K562 (cell line): ENCODE measurements around the gene COQ8A. TPM values are rescaled to one million over a fixed set of nuclear protein-coding genes. Genes with fewer than 3 reads are reported as not detected.

ENCODE experiments used
- ATAC-seq: fragments of 200-7000 bp; cut with Tn5 transposase; 3 replicates; pipeline ENCODE4 v1.9.1; 2020; ENCODE audit warnings: moderate library complexity
- BruUV-seq: library from RNA; stranded (reverse); fragments of 400-500 nt; replicated peaks from 2 replicates; lab custom pipeline; 2021; lab: Mats Ljungman, UMichigan
- CTCF ChIA-PET: fragments of 300-600 bp; formaldehyde crosslinking; extraction: SDS; loops from one replicate; lab custom pipeline; 2021; ENCODE audit warnings: low intra/inter-chr PET ratio; lab: Yijun Ruan, JAX
- POLR2A ChIA-PET: fragments of 300-600, 350-650 bp; sonication (Branson Sonifier 250); formaldehyde crosslinking; extraction: SDS; loops from one replicate; lab custom pipeline; 2021; ENCODE audit warnings: antibody characterized with exemption, inconsistent platforms; lab: Yijun Ruan, JAX
- DNase-seq, 4 experiments: peaks; one replicate each; pipeline versions ENCODE4 v3.0.0 to v3.0.0-alpha.2; 2011 to 2018; ENCODE audit warnings: low spot score in 3 of 4, mixed read lengths in 3 of 4; ENCODE audit errors: extremely low read depth in 1 of 4
- FAIRE-seq: peaks from 2 replicates; lab custom pipeline; 2011; peaks lifted over from hg19 to GRCh38; lab: Jason Lieb, UNC
- H2AFZ ChIP-seq: 2 replicates; pipeline ENCODE4 v1.6.0; 2011; ENCODE audit warnings: low read depth, low read length, control low read depth, inconsistent platforms
- H3K27ac ChIP-seq: fragments of 200-600 bp; 3 replicates; pipeline ENCODE4 v1.8.0; 2011; ENCODE audit warnings: low read depth, mild to moderate bottlenecking, control low read depth, inconsistent platforms, low read length, moderate library complexity, mixed read lengths; ENCODE audit errors: extremely low read depth
- H3K27me3 ChIP-seq, 2 experiments: fragments of 300-600 bp in 1 of 2; 2 replicates in 1 of 2; 3 replicates in 1 of 2; pipeline versions ENCODE4 v1.6.0 to v1.8.0; 2011; ENCODE audit warnings: inconsistent platforms in 2 of 2, low read length in 2 of 2, mild to moderate bottlenecking in 1 of 2, mixed read lengths in 1 of 2, moderate library complexity in 1 of 2; ENCODE audit not compliant: control insufficient read depth in 2 of 2, insufficient read depth in 2 of 2
- H3K36me3 ChIP-seq: fragments of 300-600 bp; 3 replicates; pipeline ENCODE4 v1.8.0; 2011; ENCODE audit warnings: mild to moderate bottlenecking, low read length, inconsistent platforms; ENCODE audit not compliant: control insufficient read depth, insufficient read depth
- H3K4me1 ChIP-seq, 2 experiments: fragments of 200-600 bp in 1 of 2; replicated peaks in 1 of 2; 2 replicates in 1 of 2; 3 replicates in 1 of 2; pipeline versions ENCODE4 v1.5.1 to v1.8.0; 2011; ENCODE audit warnings: inconsistent platforms in 2 of 2, low read length in 2 of 2, mild to moderate bottlenecking in 1 of 2, mixed read lengths in 1 of 2, moderate library complexity in 1 of 2; ENCODE audit not compliant: control insufficient read depth in 2 of 2, insufficient read depth in 2 of 2
- H3K4me2 ChIP-seq: 2 replicates; pipeline ENCODE4 v1.6.1; 2011; ENCODE audit warnings: low read length, control low read depth, inconsistent platforms, mixed read lengths; ENCODE audit not compliant: insufficient read depth
- H3K4me3 ChIP-seq: fragments of 200-600 bp; sonication (generic), shearing (Covaris generic); 2 replicates; pipeline ENCODE4 v1.5.1; 2016; ENCODE audit warnings: control low read depth, inconsistent platforms
- H3K79me2 ChIP-seq: fragments of 200-600 bp; 3 replicates; pipeline ENCODE4 v1.8.0; 2011; ENCODE audit warnings: low read length, inconsistent platforms; ENCODE audit not compliant: control insufficient read depth, insufficient read depth
- H3K9ac ChIP-seq, 2 experiments: 2 replicates each; pipeline versions ENCODE4 v1.6.0 to v1.6.1; 2011; ENCODE audit warnings: low read depth in 2 of 2, low read length in 2 of 2, control low read depth in 1 of 2, inconsistent platforms in 1 of 2, mild to moderate bottlenecking in 1 of 2, mixed read lengths in 1 of 2; ENCODE audit not compliant: insufficient read depth in 1 of 2
- H3K9me1 ChIP-seq: one replicate; pipeline ENCODE4 v1.6.0; 2011; ENCODE audit warnings: inconsistent platforms, mild to moderate bottlenecking, low read length, moderate library complexity; ENCODE audit not compliant: control insufficient read depth, insufficient read depth
- H3K9me3 ChIP-seq: replicated peaks from 2 replicates; pipeline ENCODE4 v1.5.1; 2011; ENCODE audit warnings: low read depth, low read length, inconsistent platforms; ENCODE audit not compliant: control insufficient read depth, insufficient read depth
- H4K20me1 ChIP-seq: replicated peaks from 2 replicates; pipeline ENCODE4 v1.6.1; 2011; ENCODE audit warnings: low read length, inconsistent platforms, mixed read lengths; ENCODE audit not compliant: control insufficient read depth, insufficient read depth
- BRD9 ChIP-seq: fragments of 450-650 bp; IDR thresholded peaks from 2 replicates; pipeline ENCODE4 v1.6.1; 2018; ENCODE audit warnings: low read depth; ENCODE audit not compliant: partially characterized antibody
- CLOCK ChIP-seq: fragments of 250-450 bp; sonication (Bioruptor Pico); IDR thresholded peaks from 2 replicates; pipeline ENCODE4 v1.4.0; 2020; ENCODE audit warnings: mild to moderate bottlenecking, moderate library complexity, borderline replicate concordance
- ELF1 ChIP-seq: fragments of 200-800 bp; sonication (Bioruptor generic); IDR thresholded peaks from 2 replicates; pipeline ENCODE4 v1.6.1; 2016; ENCODE audit warnings: missing genetic modification characterization, missing compliant biosample characterization
- ERF ChIP-seq: fragments of 450-650 bp; formaldehyde crosslinking; IDR thresholded peaks from 2 replicates; pipeline ENCODE4 v1.4.0; 2020; ENCODE audit warnings: mild to moderate bottlenecking, mixed read lengths
- FOSL1 ChIP-seq: fragments of 200-800 bp; sonication (Bioruptor generic); conservative IDR thresholded peaks from 2 replicates; pipeline ENCODE4 v1.6.1; 2016; ENCODE audit warnings: missing genetic modification characterization, missing compliant biosample characterization
- HINFP ChIP-seq: fragments of 450-650 bp; conservative IDR thresholded peaks from 2 replicates; pipeline ENCODE4 v1.6.1; 2016; ENCODE audit warnings: missing genetic modification characterization, low read depth, mild to moderate bottlenecking, control low read depth, missing compliant biosample characterization
- KHSRP ChIP-seq: fragments of 450-650 bp; IDR thresholded peaks from 2 replicates; pipeline ENCODE4 v1.6.1; 2017
- PTBP1 ChIP-seq: fragments of 200-400 bp; formaldehyde crosslinking; IDR thresholded peaks from 2 replicates; pipeline ENCODE4 v1.6.1; 2017; ENCODE audit warnings: low read depth, low read length
- RBM17 ChIP-seq: fragments of 200-400 bp; formaldehyde crosslinking; IDR thresholded peaks from 2 replicates; pipeline ENCODE4 v1.6.1; 2017; ENCODE audit warnings: low read depth, mild to moderate bottlenecking, low read length, borderline replicate concordance
- SRSF1 ChIP-seq: fragments of 200-400 bp; formaldehyde crosslinking; IDR thresholded peaks from 2 replicates; pipeline ENCODE4 v1.6.1; 2017; ENCODE audit warnings: mild to moderate bottlenecking, low read depth, low read length, moderate library complexity
- U2AF1 ChIP-seq: fragments of 200-400 bp; formaldehyde crosslinking; optimal IDR thresholded peaks from 2 replicates; pipeline ENCODE3; 2017; ENCODE audit warnings: mild to moderate bottlenecking, low read depth, low read length, moderate library complexity
- ZNF224 ChIP-seq: sonication (generic); formaldehyde crosslinking; IDR thresholded peaks from 2 replicates; pipeline ENCODE4 v1.8.0; 2022; ENCODE audit warnings: mild to moderate bottlenecking, missing genetic modification reagents
- ZNF507 ChIP-seq: conservative IDR thresholded peaks from 2 replicates; pipeline ENCODE4 v1.6.1; 2017; ENCODE audit warnings: missing genetic modification characterization, missing compliant biosample characterization
- WGBS: fragments of 100-300 bp; shearing (Covaris generic); methylation state at CpG from one replicate; pipeline ENCODE4 v1.1.6; 2016; ENCODE audit warnings: low coverage, mixed read lengths; ENCODE audit not compliant: insufficient coverage; ENCODE audit errors: missing lambda C conversion rate; 5-methylcytosine and 5-hydroxymethylcytosine counted together
- in situ Hi-C: fragments of 300-500 bp; cut with MboI; formaldehyde crosslinking; loops from 4 replicates; pipeline ENCODE4 v1.15.0; 2018; ENCODE audit warnings: inconsistent platforms, mixed read lengths
- intact Hi-C: fragments of 100-400 bp; cut with micrococcal nuclease; formaldehyde crosslinking; loops from 2 replicates; pipeline ENCODE4 v1.14.2; 2022
- polyA plus RNA-seq, 8 experiments: library from polyadenylated mRNA; depleted of rRNA in 4 of 8; stranded (reverse) in 5 of 8; unstranded in 3 of 8; fragments of >200 nt; fragmentation: Nextera tagmentation in 2 of 8; fragmentation: Illumina TruSeq in 1 of 8; extraction: Ambion mirVana in 2 of 8; extraction: Trizol in 1 of 8; gene quantifications; 2 replicates each; pipeline versions ENCODE4 v1.2.1 to v1.2.3, GENCODE V29; 2011 to 2014; ENCODE audit warnings: inconsistent platforms in 1 of 8, missing spikeins in 1 of 8
- total RNA-seq, 7 experiments: library from RNA; depleted of rRNA in 6 of 7; stranded (reverse); fragments of >200 nt in 6 of 7; fragmentation: Illumina TruSeq in 2 of 7; extraction: Trizol in 2 of 7; gene quantifications; 2 replicates each; pipeline versions ENCODE4 v1.2.1 to v1.2.3, GENCODE V29; 2011 to 2021; ENCODE audit warnings: low replicate concordance in 1 of 7

Gene COQ8A
- total and polyA plus RNA-seq, 9 of the 15 experiments (the other 6 are each of a cell fraction or from before 2014, with no cell fraction given): 2.6 to 54.3 (median 32.4) TPM

- TF ChIP-seq FOSL1 (tag) (peak; percentile 80), HINFP (peak; percentile 27; the same call in 1 of the 2 replicates), PTBP1 (no peak), BRD9 (peak; percentile 65)
Measured at GRCh38 chr1:226938903-226939437, 1.1 kb upstream of the COQ8A start (continued).

GRCh38 chr1:226939438-226940028 lies 561 bp upstream of the COQ8A start:
- under 1% methylated on average over 44 of the region's 51 CpGs for WGBS
- FAIRE-seq (no peak), ATAC-seq (peak; percentile 65), DNase-seq (peak in 3 of 4 experiments; percentile 57 to 69 (median 64))
- Histone ChIP-seq H4K20me1 (peaks cover 4% of the 10 kb centered on the region; the same call in 1 of the 2 replicates), H3K27me3 (no peaks in the 10 kb centered on the region), H3K36me3 (no peaks in the 10 kb centered on the region), H2AFZ (peak overlapping the region; percentile 95), H3K4me1 (peaks cover 48 to 49% of the 10 kb centered on the region in 2 experiments), H3K9me1 (no peaks in the 10 kb centered on the region), H3K27ac (peak overlapping the region; percentile 96), H3K9ac (peak overlapping the region; percentile 86 to 96), H3K4me2 (peak overlapping the region; percentile 89), H3K9me3 (peaks cover 3% of the 10 kb centered on the region), H3K4me3 (peak overlapping the region; percentile 54), H3K79me2 (peaks cover 38% of the 10 kb centered on the region)
- in situ Hi-C loops (no loop called here), intact Hi-C loops (loop anchor here (10.0 kb wide), 1 partner anchor 375 kb away; the partner anchor contains the start of gene CDC42BPA)
- BruUV-seq: TSS peak; percentile 97
- ChIA-PET CTCF (no interaction called here), POLR2A (interaction anchor here (0.5 to 2.2 kb wide), 15 partner anchors 9 to 516 kb away, joined by 3 to 14 read pairs (median 3); no protein-coding TSS in a partner anchor)
- TF ChIP-seq CLOCK (CRISPR knock-in tag) (no peak), ZNF507 (tag) (no peak), RBM17 (no peak), U2AF1 (peak; percentile 67), SRSF1 (no peak), ELF1 (tag) (peak; percentile 66), KHSRP (no peak), ZNF224 (CRISPR knock-in tag) (peak; percentile 95), ERF (CRISPR knock-in tag) (peak; percentile 17; the same call in 1 of the 2 replicates)
